IMR-90 (cell line): Measurements from ENCODE around the gene ATP13A5.

Experiments used
- BHLHE40 ChIP-seq: fragments of 150-350 bp; IDR thresholded peaks from 2 replicates; pipeline ENCODE4 v1.6.1; 2016; ENCODE audit warnings: mild to moderate bottlenecking, low read depth, low read length
- CEBPB ChIP-seq: IDR thresholded peaks from 2 replicates; pipeline ENCODE4 v1.6.1; 2012; ENCODE audit warnings: low read depth, low read length, improper control_type of control experiment
- CHD1 ChIP-seq: IDR thresholded peaks from 2 replicates; pipeline ENCODE4 v1.6.1; 2012; ENCODE audit warnings: low read depth, low read length, improper control_type of control experiment
- CTCF ChIP-seq: conservative IDR thresholded peaks from 2 replicates; pipeline ENCODE4 v1.5.1; 2012; ENCODE audit warnings: mild to moderate bottlenecking, low read depth, low read length, improper control_type of control experiment
- POLR2A ChIP-seq: IDR thresholded peaks from 2 replicates; pipeline ENCODE4 v1.6.1; 2012; ENCODE audit warnings: mild to moderate bottlenecking, low read depth, low read length
- RCOR1 ChIP-seq: IDR thresholded peaks from 2 replicates; pipeline ENCODE4 v1.6.1; 2012; ENCODE audit warnings: mild to moderate bottlenecking, low read length, improper control_type of control experiment; ENCODE audit not compliant: insufficient replicate concordance
- RFX5 ChIP-seq: IDR thresholded peaks from 2 replicates; pipeline ENCODE4 v1.8.0; 2012; ENCODE audit warnings: low read depth, mild to moderate bottlenecking, low read length, moderate library complexity

DNA sequence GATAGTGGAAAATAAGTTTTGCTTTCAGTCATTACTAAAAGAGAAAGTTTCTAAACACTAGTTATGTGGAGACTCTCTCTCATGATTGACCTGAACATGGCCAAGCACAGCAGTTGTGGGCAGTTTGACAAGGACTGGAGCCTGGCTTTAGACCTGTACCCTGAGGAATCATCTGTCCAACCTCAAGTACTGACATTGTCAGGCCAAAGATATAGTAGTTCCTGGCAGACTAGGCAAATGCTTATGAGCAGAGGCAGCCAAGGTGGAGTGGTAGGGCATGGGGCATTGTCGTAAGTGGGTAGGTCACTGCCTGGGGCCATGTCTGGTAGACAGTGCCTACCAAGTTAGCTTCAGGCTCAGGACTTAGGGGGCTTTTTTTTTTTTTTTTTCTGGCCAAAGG, 116.6 kb downstream of the ATP13A5 start:
- TF ChIP-seq POLR2A (no peak), CTCF (no peak), RCOR1 (no peak), BHLHE40 (no peak), RFX5 (no peak), CHD1 (no peak), CEBPB (no peak)
